HS-27A (cell line): ENCODE measurements around the gene BMP2K.
"Not testable (repeated sequence)": the region's sequence is repeated elsewhere in the genome, so short reads cannot be mapped to it uniquely, and the experiment has no call there.

ENCODE experiments used
- DNase-seq: peaks from one replicate; pipeline ENCODE4 v3.0.0-alpha.2; 2012; ENCODE audit warnings: low read depth, missing footprints

The BMP2K gene

GRCh38 chr4:78864405-78865024 lies 88.4 kb downstream of the BMP2K start:
- DNase-seq, result peak; percentile 42

- no peak for DNase-seq
These were observed 89.3 kb downstream of the BMP2K start for GRCh38 chr4:78865451-78865850.

GRCh38 chr4:78868712-78869111 lies 92.6 kb downstream of the BMP2K start:
- DNase-seq, result not testable (repeated sequence)

- DNase-seq, result no peak
These were observed 93.9 kb downstream of the BMP2K start for GRCh38 chr4:78870056-78870455.

GRCh38 chr4:78876568-78877320 lies 100.6 kb downstream of the BMP2K start:
- no peak for DNase-seq

- DNase-seq, result no peak
These were observed 101.9 kb downstream of the BMP2K start for GRCh38 chr4:78878031-78878430.

GRCh38 chr4:78880874-78881492 lies 104.8 kb downstream of the BMP2K start:
- no peak for DNase-seq

GRCh38 chr4:78885598-78885997 lies 109.4 kb downstream of the BMP2K start:
- no peak for DNase-seq

GRCh38 chr4:78889955-78890354 lies 113.8 kb downstream of the BMP2K start:
- no peak for DNase-seq

- DNase-seq, result no peak
These were observed 123.2 kb downstream of the BMP2K start for GRCh38 chr4:78899302-78899701.

GRCh38 chr4:78901882-78902281 lies 125.7 kb downstream of the BMP2K start:
- no peak for DNase-seq

- no peak for DNase-seq
These were observed 126.1 kb downstream of the BMP2K start for GRCh38 chr4:78902298-78902697.

- DNase-seq, result no peak
These were observed 128.0 kb downstream of the BMP2K start for GRCh38 chr4:78904143-78904542.

- no peak for DNase-seq
These were observed 131.5 kb downstream of the BMP2K start for GRCh38 chr4:78907638-78908037.

- not testable (repeated sequence) for DNase-seq
These were observed 132.8 kb downstream of the BMP2K start for GRCh38 chr4:78908974-78909373.

GRCh38 chr4:78910612-78911011 lies 134.5 kb downstream of the BMP2K start:
- no peak for DNase-seq

GRCh38 chr4:78922207-78922606 lies 146.1 kb downstream of the BMP2K start:
- DNase-seq, result no peak

- DNase-seq, result no peak
These were observed 147.5 kb downstream of the BMP2K start for GRCh38 chr4:78923464-78924312.

GRCh38 chr4:78926826-78927225 lies 150.7 kb downstream of the BMP2K start:
- DNase-seq, result no peak

- DNase-seq, result no peak
These were observed 152.7 kb downstream of the BMP2K start for GRCh38 chr4:78928835-78929234.

GRCh38 chr4:78930016-78930629 lies 154.0 kb downstream of the BMP2K start:
- DNase-seq, result no peak

GRCh38 chr4:78936989-78937388 lies 160.8 kb downstream of the BMP2K start:
- no peak for DNase-seq
